ENCODE results near the gene IFI27L2.

IFI27L2 gene

GRCh38 chr14:94115631-94116030, 13.8 kb downstream of the IFI27L2 start:
- Histone ChIP-seq H3K4me3 (ENCODE audit: insufficient read depth, low read length, poor library complexity, severe bottlenecking) (no peak overlapping the region), H3K9me2 (replicated peaks; ENCODE audit: insufficient read depth, low read length) (no peaks in the 10 kb centered on the region), H4K20me1 (ENCODE audit: low read depth, low read length) (no peaks in the 10 kb centered on the region), H3K27me3 (ENCODE audit: low read length) (no peaks in the 10 kb centered on the region; the same call in 1 of the 2 replicates), H2AFZ (ENCODE audit: low read depth, low read length, severe bottlenecking) (no peak overlapping the region), H3F3A (ENCODE audit: insufficient read depth) (no peaks in the 10 kb centered on the region), H3K4me2 (ENCODE audit: low read depth, low read length, poor library complexity, severe bottlenecking) (no peak overlapping the region), H3K9ac (ENCODE audit: low read length) (no peak overlapping the region), H3K27ac (ENCODE audit: low read depth, low read length) (no peak overlapping the region), H3K79me2 (ENCODE audit: insufficient read depth, low read length) (no peaks in the 10 kb centered on the region), H3K9me3 (ENCODE audit: insufficient read depth, low read length) (0 out of 2 replicates have a peak, but pooled peaks cover 5% of the 10 kb centered on the region), H3K36me3 (ENCODE audit: low read length) (no peaks in the 10 kb centered on the region)
- TF ChIP-seq CTCF (IDR thresholded peaks at IDR 0.05; ENCODE audit: insufficient read depth, low read length, poor library complexity, severe bottlenecking), result no peak
- TF ChIP-seq EZH2phosphoT487 (conservative IDR thresholded peaks at IDR 0.05; ENCODE audit: low read length), result no peak

GRCh38 chr14:94115058-94115591, 14.3 kb downstream of the IFI27L2 start:
- Histone ChIP-seq H3F3A (ENCODE audit: insufficient read depth) (no peaks in the 10 kb centered on the region), H3K9me2 (replicated peaks; ENCODE audit: insufficient read depth, low read length) (no peaks in the 10 kb centered on the region), H4K20me1 (ENCODE audit: low read depth, low read length) (no peaks in the 10 kb centered on the region), H3K27me3 (ENCODE audit: low read length) (no peaks in the 10 kb centered on the region; the same call in 1 of the 2 replicates), H3K4me3 (ENCODE audit: insufficient read depth, low read length, poor library complexity, severe bottlenecking) (no peak overlapping the region), H3K27ac (ENCODE audit: low read depth, low read length) (no peak overlapping the region), H3K9me3 (ENCODE audit: insufficient read depth, low read length) (0 out of 2 replicates have a peak, but pooled peaks cover 5% of the 10 kb centered on the region), H3K4me2 (ENCODE audit: low read depth, low read length, poor library complexity, severe bottlenecking) (no peak overlapping the region), H3K79me2 (ENCODE audit: insufficient read depth, low read length) (no peaks in the 10 kb centered on the region), H2AFZ (ENCODE audit: low read depth, low read length, severe bottlenecking) (no peak overlapping the region), H3K9ac (ENCODE audit: low read length) (no peak overlapping the region), H3K36me3 (ENCODE audit: low read length) (no peaks in the 10 kb centered on the region)
- TF ChIP-seq CTCF (IDR thresholded peaks at IDR 0.05; ENCODE audit: insufficient read depth, low read length, poor library complexity, severe bottlenecking) (no peak), EZH2phosphoT487 (conservative IDR thresholded peaks at IDR 0.05; ENCODE audit: low read length) (no peak)

GRCh38 chr14:94114589-94115057, 14.8 kb downstream of the IFI27L2 start:
- H3K36me3 ChIP-seq (ENCODE audit: low read length), result no peaks in the 10 kb centered on the region
- no peaks in the 10 kb centered on the region for H4K20me1 ChIP-seq (ENCODE audit: low read depth, low read length)
- H2AFZ ChIP-seq (ENCODE audit: low read depth, low read length, severe bottlenecking), result no peak overlapping the region
- no peaks in the 10 kb centered on the region for H3F3A ChIP-seq (ENCODE audit: insufficient read depth)
- TF ChIP-seq EZH2phosphoT487 (conservative IDR thresholded peaks at IDR 0.05; ENCODE audit: low read length) (no peak), CTCF (IDR thresholded peaks at IDR 0.05; ENCODE audit: insufficient read depth, low read length, poor library complexity, severe bottlenecking) (no peak)
- H3K27me3 ChIP-seq (ENCODE audit: low read length), result no peaks in the 10 kb centered on the region; the same call in 1 of the 2 replicates
- no peak overlapping the region for H3K9ac ChIP-seq (ENCODE audit: low read length)
- no peak overlapping the region for H3K4me2 ChIP-seq (ENCODE audit: low read depth, low read length, poor library complexity, severe bottlenecking)
- no peak overlapping the region for H3K4me3 ChIP-seq (ENCODE audit: insufficient read depth, low read length, poor library complexity, severe bottlenecking)
- H3K9me3 ChIP-seq (ENCODE audit: insufficient read depth, low read length), result 0 out of 2 replicates have a peak, but pooled peaks cover 2% of the 10 kb centered on the region
- H3K27ac ChIP-seq (ENCODE audit: low read depth, low read length), result no peak overlapping the region
- no peaks in the 10 kb centered on the region for H3K79me2 ChIP-seq (ENCODE audit: insufficient read depth, low read length)
- H3K9me2 ChIP-seq (replicated peaks; ENCODE audit: insufficient read depth, low read length), result no peaks in the 10 kb centered on the region
